OCI-LY7 (cell line): ENCODE measurements around the gene S100PBP.

Experiments
- CTCF ChIP-seq: fragments of 200-600 bp; sonication (generic); conservative IDR thresholded peaks from 2 replicates; pipeline ENCODE4 v1.5.1; 2014; ENCODE audit warnings: mild to moderate bottlenecking, antibody characterized with exemption, low read length, moderate library complexity, mixed read lengths
- EZH2phosphoT487 ChIP-seq: fragments of 200-600 bp; sonication (generic); IDR thresholded peaks from 2 replicates; pipeline ENCODE4 v1.6.1; 2018; ENCODE audit warnings: low read depth, borderline replicate concordance, mild to moderate bottlenecking, mixed run types, antibody characterized with exemption, low read length, moderate library complexity, mixed read lengths

DNA sequence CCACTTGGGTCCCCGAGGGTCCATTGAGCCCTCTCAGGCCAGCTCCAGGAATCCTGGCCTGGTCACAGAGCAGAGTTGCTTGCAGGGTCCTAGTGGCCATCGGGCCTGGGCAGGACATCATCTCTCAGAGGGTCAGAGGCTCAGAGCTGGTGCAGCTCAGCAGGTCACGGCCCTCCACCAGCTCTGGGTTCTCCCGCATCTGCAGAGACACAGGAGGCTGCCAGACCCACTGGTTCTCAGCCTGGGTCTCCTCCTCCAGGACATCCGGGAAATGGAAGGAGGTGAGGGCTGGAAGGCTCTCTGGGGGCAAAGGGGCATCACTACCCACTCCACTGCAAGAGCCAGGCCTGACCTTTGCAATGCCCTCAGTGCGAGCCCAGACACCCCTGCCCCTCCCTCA is 77.2 kb downstream of the S100PBP start:
- TF ChIP-seq CTCF (no peak), EZH2phosphoT487 (no peak)
